OCI-LY1 (cell line): Measurements from ENCODE around the gene UFD1.

Source experiments
- H2AFZ ChIP-seq: fragments of 200-600 bp; sonication (generic), shearing (Covaris generic); 2 replicates; pipeline ENCODE4 v1.6.0; 2014; ENCODE audit warnings: antibody characterized with exemption, mild to moderate bottlenecking, low read length
- H3F3A ChIP-seq: fragments of 200-600 bp; sonication (generic), shearing (Covaris generic); 2 replicates; pipeline ENCODE4 v1.6.0; 2014; ENCODE audit warnings: mild to moderate bottlenecking, antibody characterized with exemption, low read length, moderate library complexity; ENCODE audit not compliant: insufficient read depth
- H3K27ac ChIP-seq: fragments of 200-600 bp; sonication (generic); 2 replicates; pipeline ENCODE4 v1.5.1; 2014; ENCODE audit warnings: low read length, mixed run types, mild to moderate bottlenecking, low read depth; ENCODE audit not compliant: poor library complexity, severe bottlenecking
- H3K27me3 ChIP-seq: fragments of 200-600 bp; sonication (generic); 2 replicates; pipeline ENCODE4 v1.6.0; 2014; ENCODE audit warnings: antibody characterized with exemption, mild to moderate bottlenecking, low read length, moderate library complexity; ENCODE audit not compliant: insufficient read depth
- H3K36me3 ChIP-seq: fragments of 200-600 bp; sonication (generic); 2 replicates; pipeline ENCODE4 v1.6.1; 2014; ENCODE audit warnings: mild to moderate bottlenecking, antibody characterized with exemption, low read length, moderate library complexity, mixed read lengths; ENCODE audit not compliant: insufficient read depth
- H3K4me1 ChIP-seq: fragments of 200-600 bp; sonication (generic); 2 replicates; pipeline ENCODE4 v1.5.1; 2014; ENCODE audit warnings: mild to moderate bottlenecking, low read length, moderate library complexity; ENCODE audit not compliant: insufficient read depth, severe bottlenecking
- H3K4me2 ChIP-seq: fragments of 200-600 bp; sonication (generic), shearing (Covaris generic); 2 replicates; pipeline ENCODE4 v1.6.1; 2014; ENCODE audit warnings: low read length
- H3K4me3 ChIP-seq: fragments of 200-600 bp; sonication (generic); 2 replicates; pipeline ENCODE4 v1.5.1; 2014; ENCODE audit warnings: low read length, low read depth, mild to moderate bottlenecking, mixed read lengths; ENCODE audit not compliant: poor library complexity, severe bottlenecking
- H3K79me2 ChIP-seq: fragments of 200-600 bp; shearing (Covaris generic); 2 replicates; pipeline ENCODE4 v1.6.1; 2016; ENCODE audit warnings: mixed run types, low read length, mixed read lengths; ENCODE audit not compliant: insufficient read depth
- H3K9ac ChIP-seq: fragments of 200-600 bp; sonication (generic), shearing (Covaris generic); 2 replicates; pipeline ENCODE4 v1.6.1; 2014; ENCODE audit warnings: mild to moderate bottlenecking, low read length, mixed read lengths
- H3K9me2 ChIP-seq: fragments of 200-600 bp; sonication (generic), shearing (Covaris generic); 2 replicates; pipeline ENCODE4 v1.6.1; 2014; ENCODE audit warnings: low read depth, mild to moderate bottlenecking, low read length, mixed read lengths
- H3K9me3 ChIP-seq: fragments of 200-600 bp; shearing (Covaris generic); 2 replicates; pipeline ENCODE4 v1.6.1; 2014; ENCODE audit warnings: low read length, mixed read lengths
- H4K20me1 ChIP-seq: fragments of 200-600 bp; sonication (generic), shearing (Covaris generic); 2 replicates; pipeline ENCODE4 v1.6.0; 2016; ENCODE audit warnings: mild to moderate bottlenecking, low read length; ENCODE audit not compliant: insufficient read depth
- CTCF ChIP-seq: fragments of 200-600 bp; sonication (generic), shearing (Covaris generic); IDR thresholded peaks from 2 replicates; pipeline ENCODE4 v1.5.1; 2017; ENCODE audit warnings: mild to moderate bottlenecking, antibody characterized with exemption, low read length, moderate library complexity, mixed read lengths
- EZH2 ChIP-seq: fragments of 200-600 bp; sonication (generic), shearing (Covaris generic); IDR thresholded peaks from 2 replicates; pipeline ENCODE4 v1.8.0; 2017; ENCODE audit warnings: borderline replicate concordance, mixed run types, mild to moderate bottlenecking, antibody characterized with exemption, low read length, moderate library complexity, mixed read lengths

UFD1 gene

GRCh38 chr22:19472233-19472632, 6.8 kb downstream of the UFD1 start:
- Histone ChIP-seq H2AFZ (no peak overlapping the region), H3F3A (no peaks in the 10 kb centered on the region), H3K9ac (no peak overlapping the region), H3K4me1 (peaks cover 3% of the 10 kb centered on the region), H3K4me2 (no peak overlapping the region), H3K36me3 (peaks cover 78% of the 10 kb centered on the region), H3K9me2 (no peaks in the 10 kb centered on the region), H3K4me3 (no peak overlapping the region), H3K27ac (no peak overlapping the region), H3K27me3 (no peaks in the 10 kb centered on the region), H4K20me1 (no peaks in the 10 kb centered on the region), H3K79me2 (peaks cover 15% of the 10 kb centered on the region), H3K9me3 (no peaks in the 10 kb centered on the region)
- TF ChIP-seq CTCF: no peak
- no peak for TF ChIP-seq EZH2

- no peaks in the 10 kb centered on the region for H4K20me1 ChIP-seq
- no peak overlapping the region for H3K9ac ChIP-seq
- TF ChIP-seq EZH2 (no peak), CTCF (no peak)
- no peaks in the 10 kb centered on the region for H3F3A ChIP-seq
- H3K36me3 ChIP-seq: peaks cover 85% of the 10 kb centered on the region
- H3K27me3 ChIP-seq: no peaks in the 10 kb centered on the region
- H3K9me2 ChIP-seq: no peaks in the 10 kb centered on the region
- no peak overlapping the region for H3K4me3 ChIP-seq
- H2AFZ ChIP-seq: no peak overlapping the region
- no peak overlapping the region for H3K27ac ChIP-seq
- H3K79me2 ChIP-seq: peaks cover 10% of the 10 kb centered on the region
- H3K9me3 ChIP-seq: no peaks in the 10 kb centered on the region
- no peak overlapping the region for H3K4me2 ChIP-seq
- H3K4me1 ChIP-seq: no peaks in the 10 kb centered on the region
These were observed 7.4 kb downstream of the UFD1 start for GRCh38 chr22:19471572-19471971.

GRCh38 chr22:19470010-19470409, 9.0 kb downstream of the UFD1 start:
- Histone ChIP-seq H3K9me3 (no peaks in the 10 kb centered on the region), H3K4me1 (no peaks in the 10 kb centered on the region), H3K9me2 (no peaks in the 10 kb centered on the region), H3K36me3 (peaks cover 93% of the 10 kb centered on the region), H2AFZ (no peak overlapping the region), H3K9ac (no peak overlapping the region), H3K4me2 (no peak overlapping the region), H3K79me2 (no peaks in the 10 kb centered on the region), H4K20me1 (no peaks in the 10 kb centered on the region), H3K27me3 (no peaks in the 10 kb centered on the region), H3K4me3 (no peak overlapping the region), H3F3A (no peaks in the 10 kb centered on the region), H3K27ac (no peak overlapping the region)
- no peak for TF ChIP-seq CTCF
